Progenitor cell of endocrine pancreas (in vitro differentiated cells): ENCODE data around the gene RERE. TPM values are rescaled to one million over a fixed set of nuclear protein-coding genes. Genes with fewer than 3 reads are reported as not detected.

Source experiments
- DNase-seq: peaks from one replicate; pipeline ENCODE4 v3.0.0; 2021; ENCODE audit warnings: low spot score; ENCODE audit not compliant: unreplicated experiment
- H3K27ac Mint-ChIP-seq: 2 replicates; pipeline ENCODE4 v1.8.0; 2021; ENCODE audit warnings: mild to moderate bottlenecking, moderate library complexity, mixed read lengths
- H3K27me3 Mint-ChIP-seq: 2 replicates; pipeline ENCODE4 v1.8.0; 2021; ENCODE audit warnings: mixed read lengths
- H3K36me3 Mint-ChIP-seq: 2 replicates; pipeline ENCODE4 v1.8.0; 2022; ENCODE audit warnings: mixed read lengths; ENCODE audit not compliant: insufficient read depth
- H3K4me1 Mint-ChIP-seq: 2 replicates; pipeline ENCODE4 v1.8.0; 2021; ENCODE audit warnings: low read depth, mixed read lengths
- H3K4me3 Mint-ChIP-seq: 2 replicates; pipeline ENCODE4 v1.8.0; 2021; ENCODE audit warnings: low read depth, mild to moderate bottlenecking, moderate library complexity, mixed read lengths
- H3K9me3 Mint-ChIP-seq: 2 replicates; pipeline ENCODE4 v1.8.0; 2021; ENCODE audit warnings: low read depth, mixed read lengths
- total RNA-seq: library from RNA; stranded (reverse); gene quantifications from 2 replicates; pipeline ENCODE4 v1.2.1, GENCODE V29; 2021
- TF ChIP-seq, protein P1 (sequence below): fragments of 200-600 bp; sonication (generic); IDR thresholded peaks from one replicate; pipeline ENCODE4 v1.5.0; 2021; ENCODE audit warnings: antibody characterized with exemption, mild to moderate bottlenecking; ENCODE audit not compliant: unreplicated experiment

RERE gene
- total RNA-seq, 1 donor from 2014 or later = 329 TPM

DNA sequence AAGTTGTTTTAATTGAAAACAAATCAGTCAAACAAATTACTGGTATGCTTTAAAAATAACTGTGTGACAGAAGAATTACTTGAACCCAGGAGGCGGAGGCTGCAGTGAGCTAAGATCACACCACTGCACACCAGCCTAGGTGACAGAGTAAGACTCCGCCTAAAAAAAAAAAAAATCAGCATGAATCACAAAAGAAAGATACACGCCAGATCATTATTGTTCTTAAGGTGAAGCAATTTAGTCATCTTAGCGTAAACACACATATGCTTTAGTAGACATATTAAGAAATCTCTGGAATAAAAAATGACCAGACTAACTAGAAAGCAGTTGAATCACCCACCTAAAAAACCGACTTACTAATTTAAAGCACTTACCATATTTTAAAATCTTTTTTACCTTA, 20.2 kb downstream of the RERE start:
- Mint-ChIP-seq H3K27ac (peak overlapping the region; percentile 51), H3K4me1 (peaks cover 12% of the 10 kb centered on the region), H3K9me3 (no peaks in the 10 kb centered on the region), H3K4me3 (no peak overlapping the region), H3K36me3 (peaks cover 10% of the 10 kb centered on the region), H3K27me3 (no peaks in the 10 kb centered on the region)
- no peak for DNase-seq
- TF ChIP-seq, protein P1, sequence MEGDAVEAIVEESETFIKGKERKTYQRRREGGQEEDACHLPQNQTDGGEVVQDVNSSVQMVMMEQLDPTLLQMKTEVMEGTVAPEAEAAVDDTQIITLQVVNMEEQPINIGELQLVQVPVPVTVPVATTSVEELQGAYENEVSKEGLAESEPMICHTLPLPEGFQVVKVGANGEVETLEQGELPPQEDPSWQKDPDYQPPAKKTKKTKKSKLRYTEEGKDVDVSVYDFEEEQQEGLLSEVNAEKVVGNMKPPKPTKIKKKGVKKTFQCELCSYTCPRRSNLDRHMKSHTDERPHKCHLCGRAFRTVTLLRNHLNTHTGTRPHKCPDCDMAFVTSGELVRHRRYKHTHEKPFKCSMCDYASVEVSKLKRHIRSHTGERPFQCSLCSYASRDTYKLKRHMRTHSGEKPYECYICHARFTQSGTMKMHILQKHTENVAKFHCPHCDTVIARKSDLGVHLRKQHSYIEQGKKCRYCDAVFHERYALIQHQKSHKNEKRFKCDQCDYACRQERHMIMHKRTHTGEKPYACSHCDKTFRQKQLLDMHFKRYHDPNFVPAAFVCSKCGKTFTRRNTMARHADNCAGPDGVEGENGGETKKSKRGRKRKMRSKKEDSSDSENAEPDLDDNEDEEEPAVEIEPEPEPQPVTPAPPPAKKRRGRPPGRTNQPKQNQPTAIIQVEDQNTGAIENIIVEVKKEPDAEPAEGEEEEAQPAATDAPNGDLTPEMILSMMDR = no peak

- DNase-seq = no peak
- peak overlapping the region; percentile 51 for H3K27ac Mint-ChIP-seq
- H3K4me3 Mint-ChIP-seq = no peak overlapping the region
- H3K27me3 Mint-ChIP-seq = no peaks in the 10 kb centered on the region
- H3K36me3 Mint-ChIP-seq = peaks cover 9% of the 10 kb centered on the region
- no peaks in the 10 kb centered on the region for H3K9me3 Mint-ChIP-seq
- TF ChIP-seq, protein P1 = no peak
- H3K4me1 Mint-ChIP-seq = peaks cover 11% of the 10 kb centered on the region
These were observed 20.6 kb downstream of the RERE start for GRCh38 chr1:8796812-8797211.

GRCh38 chr1:8794605-8795004, 22.8 kb downstream of the RERE start:
- Mint-ChIP-seq H3K27ac (no peak overlapping the region), H3K9me3 (no peaks in the 10 kb centered on the region), H3K4me1 (peaks cover 27% of the 10 kb centered on the region), H3K4me3 (no peak overlapping the region), H3K27me3 (no peaks in the 10 kb centered on the region), H3K36me3 (peaks cover 9% of the 10 kb centered on the region)
- no peak for DNase-seq
- TF ChIP-seq, protein P1 = peak; percentile 9

- DNase-seq = no peak
- H3K27ac Mint-ChIP-seq = peak overlapping the region; percentile 79
- H3K27me3 Mint-ChIP-seq = no peaks in the 10 kb centered on the region
- peaks cover 8% of the 10 kb centered on the region for H3K36me3 Mint-ChIP-seq
- TF ChIP-seq, protein P1 = no peak
- H3K9me3 Mint-ChIP-seq = no peaks in the 10 kb centered on the region
- no peak overlapping the region for H3K4me3 Mint-ChIP-seq
- H3K4me1 Mint-ChIP-seq = peaks cover 39% of the 10 kb centered on the region
These were observed 25.6 kb downstream of the RERE start for GRCh38 chr1:8791819-8792218.

GRCh38 chr1:8790987-8791386, 26.5 kb downstream of the RERE start:
- Mint-ChIP-seq H3K4me3 (no peak overlapping the region), H3K27ac (peak overlapping the region; percentile 43), H3K27me3 (no peaks in the 10 kb centered on the region), H3K36me3 (peaks cover 7% of the 10 kb centered on the region), H3K4me1 (peaks cover 42% of the 10 kb centered on the region), H3K9me3 (no peaks in the 10 kb centered on the region)
- DNase-seq = no peak
- TF ChIP-seq, protein P1 = no peak
